IPS DF 19.7 (cell line): Measurements from ENCODE around the gene SLC26A8.
"Not testable (repeated sequence)": the region's sequence is repeated elsewhere in the genome, so short reads cannot be mapped to it uniquely, and the experiment has no call there.

Experiments
- DNase-seq: peaks from one replicate; pipeline ENCODE4 v3.0.0-alpha.2; 2013; ENCODE audit warnings: low read depth, low spot score

Gene SLC26A8

GRCh38 chr6:36015666-36016065 is 8.8 kb downstream of the SLC26A8 start:
- DNase-seq: no peak

- no peak for DNase-seq
Observed at GRCh38 chr6:36000451-36000850, 24.0 kb downstream of the SLC26A8 start.

GRCh38 chr6:35993150-35993549 is 31.3 kb downstream of the SLC26A8 start:
- DNase-seq: peak; percentile 12

GRCh38 chr6:35988047-35988446 is 36.4 kb downstream of the SLC26A8 start:
- not testable (repeated sequence) for DNase-seq

- peak; percentile 47 for DNase-seq
Observed at GRCh38 chr6:35984701-35985100, 39.7 kb downstream of the SLC26A8 start.

- DNase-seq: no peak
Observed at GRCh38 chr6:35980991-35981645, 43.3 kb downstream of the SLC26A8 start.

- DNase-seq: not testable (repeated sequence)
Observed at GRCh38 chr6:35980126-35980525, 44.3 kb downstream of the SLC26A8 start.

- no peak for DNase-seq
Observed at GRCh38 chr6:35977308-35977707, 47.1 kb downstream of the SLC26A8 start.

- DNase-seq: no peak
Observed at GRCh38 chr6:35973670-35974222, 50.7 kb downstream of the SLC26A8 start.

- DNase-seq: no peak
Observed at GRCh38 chr6:35972471-35973367, 51.7 kb downstream of the SLC26A8 start.

GRCh38 chr6:35970181-35970580 is 54.3 kb downstream of the SLC26A8 start:
- DNase-seq: no peak

- DNase-seq: no peak
Observed at GRCh38 chr6:35969646-35970045, 54.8 kb downstream of the SLC26A8 start.

GRCh38 chr6:35968821-35969220 is 55.6 kb downstream of the SLC26A8 start:
- no peak for DNase-seq

- no peak for DNase-seq
Observed at GRCh38 chr6:35967076-35967774, 57.2 kb downstream of the SLC26A8 start.

- no peak for DNase-seq
Observed at GRCh38 chr6:35962779-35963560, 61.5 kb downstream of the SLC26A8 start.

GRCh38 chr6:35960187-35960586 is 64.3 kb downstream of the SLC26A8 start:
- DNase-seq: no peak

GRCh38 chr6:35955970-35956369 is 68.5 kb downstream of the SLC26A8 start:
- no peak for DNase-seq

- no peak for DNase-seq
Observed at GRCh38 chr6:35955521-35955920, 68.9 kb downstream of the SLC26A8 start.

- no peak for DNase-seq
Observed at GRCh38 chr6:35955071-35955470, 69.4 kb downstream of the SLC26A8 start.

- DNase-seq: no peak
Observed at GRCh38 chr6:35954333-35954732, 70.1 kb downstream of the SLC26A8 start.

GRCh38 chr6:35948725-35949124 is 75.7 kb downstream of the SLC26A8 start:
- peak; percentile 38 for DNase-seq
